ENCODE measurements around the gene CSAD.
"Not testable (repeated sequence)": the region's sequence is repeated elsewhere in the genome, so short reads cannot be mapped to it uniquely, and the experiment has no call there.

Gene CSAD

GRCh38 chr12:53131844-53132243 is 48.9 kb downstream of the CSAD start:
- DNase-seq: no peak

GRCh38 chr12:53128780-53129569 is 51.8 kb downstream of the CSAD start:
- DNase-seq: no peak

- DNase-seq: no peak
Observed at GRCh38 chr12:53127169-53127568, 53.6 kb downstream of the CSAD start.

GRCh38 chr12:53124352-53124723 is 56.4 kb downstream of the CSAD start:
- DNase-seq: no peak

- no peak for DNase-seq
Observed at GRCh38 chr12:53123578-53124351, 57.0 kb downstream of the CSAD start.

- no peak for DNase-seq
Observed at GRCh38 chr12:53122961-53123468, 57.7 kb downstream of the CSAD start.

- DNase-seq: no peak
Observed at GRCh38 chr12:53120685-53121525, 59.8 kb downstream of the CSAD start.

- DNase-seq: no peak
Observed at GRCh38 chr12:53118751-53119300, 61.9 kb downstream of the CSAD start.

- DNase-seq: no peak
Observed at GRCh38 chr12:53115891-53116648, 64.7 kb downstream of the CSAD start.

GRCh38 chr12:53115112-53115890 is 65.4 kb downstream of the CSAD start:
- no peak for DNase-seq

GRCh38 chr12:53113951-53114350 is 66.8 kb downstream of the CSAD start:
- DNase-seq: no peak

GRCh38 chr12:53113136-53113705 is 67.5 kb downstream of the CSAD start:
- DNase-seq: no peak

- DNase-seq: not testable (repeated sequence)
Observed at GRCh38 chr12:53112431-53112830, 68.3 kb downstream of the CSAD start.

Measured in NCI-H187 (cell line).